ENCODE results near the gene KAT6B. TPM values are rescaled to one million over a fixed set of nuclear protein-coding genes. Genes with fewer than 3 reads are reported as not detected.

Gene KAT6B
- total and polyA plus RNA-seq, 10 of the 15 experiments (the other 5 are each of a cell fraction or from before 2014, with no cell fraction given) = 2.7 to 22.6 (median 15.7) TPM

DNA sequence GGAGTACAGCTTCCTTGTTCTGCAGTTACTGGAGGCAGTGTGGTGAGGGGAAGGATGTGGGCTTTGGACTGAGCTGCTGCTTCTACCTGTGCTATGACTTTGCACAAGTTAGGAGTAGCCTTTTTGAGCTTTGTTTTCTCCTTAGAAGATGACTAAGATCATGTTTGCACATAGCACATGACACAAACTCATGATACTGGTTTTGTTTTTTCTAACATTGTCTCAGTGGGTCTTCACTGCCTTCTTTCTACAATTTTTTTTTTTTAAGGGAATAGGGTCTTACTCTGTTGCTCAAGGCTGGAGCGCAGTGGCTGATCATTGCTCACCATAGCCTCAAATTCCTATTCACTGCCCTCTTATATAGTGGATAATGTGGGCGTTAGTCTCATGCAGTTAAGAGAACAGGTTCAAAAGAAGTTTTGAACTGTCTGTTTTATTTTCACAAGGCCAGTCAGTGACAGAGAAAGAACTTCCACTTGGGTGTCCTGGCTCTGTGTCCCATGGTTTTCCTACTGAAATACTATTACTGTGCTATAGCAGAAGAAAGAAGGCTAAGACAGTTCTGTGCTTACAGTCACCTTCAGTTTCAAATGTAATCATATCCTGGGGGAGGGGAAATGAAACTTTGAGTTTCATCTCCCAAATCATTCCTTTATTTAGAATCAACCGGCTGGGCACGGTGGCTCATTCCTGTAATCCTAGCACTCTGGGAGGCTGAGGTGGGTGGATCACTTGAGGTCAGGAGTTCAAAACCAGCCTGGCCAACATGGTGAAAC, 72.0 kb downstream of the KAT6B start (continued):
- no peak for TF ChIP-seq IRF5 (IDR thresholded peaks at IDR 0.05; ENCODE audit: borderline replicate concordance)
- TF ChIP-seq ZNF384 (IDR thresholded peaks at IDR 0.05; ENCODE audit: borderline replicate concordance, low read depth, low read length) = peak; percentile 61; the same call in 1 of the 2 replicates
- no peak for TF ChIP-seq RELA (IDR thresholded peaks at IDR 0.05; ENCODE audit: borderline replicate concordance, partially characterized antibody)
- no peak for TF ChIP-seq JUNB (IDR thresholded peaks at IDR 0.05)
- TF ChIP-seq PKNOX1 (IDR thresholded peaks at IDR 0.05) = peak; percentile 1; the same call in 1 of the 2 replicates
- TF ChIP-seq, protein P1, sequence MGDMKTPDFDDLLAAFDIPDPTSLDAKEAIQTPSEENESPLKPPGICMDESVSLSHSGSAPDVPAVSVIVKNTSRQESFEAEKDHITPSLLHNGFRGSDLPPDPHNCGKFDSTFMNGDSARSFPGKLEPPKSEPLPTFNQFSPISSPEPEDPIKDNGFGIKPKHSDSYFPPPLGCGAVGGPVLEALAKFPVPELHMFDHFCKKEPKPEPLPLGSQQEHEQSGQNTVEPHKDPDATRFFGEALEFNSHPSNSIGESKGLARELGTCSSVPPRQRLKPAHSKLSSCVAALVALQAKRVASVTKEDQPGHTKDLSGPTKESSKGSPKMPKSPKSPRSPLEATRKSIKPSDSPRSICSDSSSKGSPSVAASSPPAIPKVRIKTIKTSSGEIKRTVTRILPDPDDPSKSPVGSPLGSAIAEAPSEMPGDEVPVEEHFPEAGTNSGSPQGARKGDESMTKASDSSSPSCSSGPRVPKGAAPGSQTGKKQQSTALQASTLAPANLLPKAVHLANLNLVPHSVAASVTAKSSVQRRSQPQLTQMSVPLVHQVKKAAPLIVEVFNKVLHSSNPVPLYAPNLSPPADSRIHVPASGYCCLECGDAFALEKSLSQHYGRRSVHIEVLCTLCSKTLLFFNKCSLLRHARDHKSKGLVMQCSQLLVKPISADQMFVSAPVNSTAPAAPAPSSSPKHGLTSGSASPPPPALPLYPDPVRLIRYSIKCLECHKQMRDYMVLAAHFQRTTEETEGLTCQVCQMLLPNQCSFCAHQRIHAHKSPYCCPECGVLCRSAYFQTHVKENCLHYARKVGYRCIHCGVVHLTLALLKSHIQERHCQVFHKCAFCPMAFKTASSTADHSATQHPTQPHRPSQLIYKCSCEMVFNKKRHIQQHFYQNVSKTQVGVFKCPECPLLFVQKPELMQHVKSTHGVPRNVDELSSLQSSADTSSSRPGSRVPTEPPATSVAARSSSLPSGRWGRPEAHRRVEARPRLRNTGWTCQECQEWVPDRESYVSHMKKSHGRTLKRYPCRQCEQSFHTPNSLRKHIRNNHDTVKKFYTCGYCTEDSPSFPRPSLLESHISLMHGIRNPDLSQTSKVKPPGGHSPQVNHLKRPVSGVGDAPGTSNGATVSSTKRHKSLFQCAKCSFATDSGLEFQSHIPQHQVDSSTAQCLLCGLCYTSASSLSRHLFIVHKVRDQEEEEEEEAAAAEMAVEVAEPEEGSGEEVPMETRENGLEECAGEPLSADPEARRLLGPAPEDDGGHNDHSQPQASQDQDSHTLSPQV (IDR thresholded peaks at IDR 0.05) = no peak
- peak; percentile 41; the same call in 1 of the 2 replicates for TF ChIP-seq MTA2 (IDR thresholded peaks at IDR 0.05; ENCODE audit: low read depth)
- TF ChIP-seq CHD1 (IDR thresholded peaks at IDR 0.05; ENCODE audit: low read depth, low read length) = no peak
- no peak for TF ChIP-seq CBX3 (IDR thresholded peaks at IDR 0.05; ENCODE audit: borderline replicate concordance, low read depth)
- TF ChIP-seq EED (IDR thresholded peaks at IDR 0.05; ENCODE audit: low read depth) = peak; percentile 89
- TF ChIP-seq HCFC1 (IDR thresholded peaks at IDR 0.05; ENCODE audit: low read length) = no peak
- TF ChIP-seq POLR2AphosphoS2 (IDR thresholded peaks at IDR 0.05; ENCODE audit: low read depth, low read length) = no peak
- no peak for TF ChIP-seq RCOR1 (conservative IDR thresholded peaks at IDR 0.05; ENCODE audit: low read depth, low read length)
- no peak for TF ChIP-seq PAX8 (IDR thresholded peaks at IDR 0.05)
- no peak for TF ChIP-seq REST (IDR thresholded peaks at IDR 0.05; ENCODE audit: low read depth, low read length)
- TF ChIP-seq CREM (IDR thresholded peaks at IDR 0.05; ENCODE audit: low read depth) = no peak
- TF ChIP-seq, protein P2, sequence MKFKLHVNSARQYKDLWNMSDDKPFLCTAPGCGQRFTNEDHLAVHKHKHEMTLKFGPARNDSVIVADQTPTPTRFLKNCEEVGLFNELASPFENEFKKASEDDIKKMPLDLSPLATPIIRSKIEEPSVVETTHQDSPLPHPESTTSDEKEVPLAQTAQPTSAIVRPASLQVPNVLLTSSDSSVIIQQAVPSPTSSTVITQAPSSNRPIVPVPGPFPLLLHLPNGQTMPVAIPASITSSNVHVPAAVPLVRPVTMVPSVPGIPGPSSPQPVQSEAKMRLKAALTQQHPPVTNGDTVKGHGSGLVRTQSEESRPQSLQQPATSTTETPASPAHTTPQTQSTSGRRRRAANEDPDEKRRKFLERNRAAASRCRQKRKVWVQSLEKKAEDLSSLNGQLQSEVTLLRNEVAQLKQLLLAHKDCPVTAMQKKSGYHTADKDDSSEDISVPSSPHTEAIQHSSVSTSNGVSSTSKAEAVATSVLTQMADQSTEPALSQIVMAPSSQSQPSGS (IDR thresholded peaks at IDR 0.05; ENCODE audit: low read length) = no peak
- no peak for TF ChIP-seq MTA3 (IDR thresholded peaks at IDR 0.05; ENCODE audit: borderline replicate concordance, low read length)
- no peak for TF ChIP-seq SMAD1 (IDR thresholded peaks at IDR 0.05; ENCODE audit: low read depth, partially characterized antibody)
